IPS DF 4.7 (cell line): ENCODE data around the gene ZNF398.
"Not testable (repeated sequence)": the region's sequence is repeated elsewhere in the genome, so short reads cannot be mapped to it uniquely, and the experiment has no call there.

Experiments used
- DNase-seq: peaks from one replicate; pipeline ENCODE4 v3.0.0-alpha.2; 2013; ENCODE audit warnings: low spot score; ENCODE audit errors: extremely low read depth

Gene ZNF398

GRCh38 chr7:149226366-149226765, 79.1 kb downstream of the ZNF398 start:
- not testable (repeated sequence) for DNase-seq

GRCh38 chr7:149226840-149227494, 79.7 kb downstream of the ZNF398 start:
- no peak for DNase-seq

- DNase-seq, result no peak
These were observed 81.7 kb downstream of the ZNF398 start for GRCh38 chr7:149228831-149229471.

- no peak for DNase-seq
These were observed 82.3 kb downstream of the ZNF398 start for GRCh38 chr7:149229526-149229925.

GRCh38 chr7:149232362-149232761, 85.1 kb downstream of the ZNF398 start:
- no peak for DNase-seq
